ENCODE results near the gene KCNIP4.

GRCh38 chr4:21792736-21793135, 155.8 kb downstream of the KCNIP4 start:
- TF ChIP-seq CTCF (IDR thresholded peaks at IDR 0.05) (no peak), POLR2A (IDR thresholded peaks at IDR 0.05) (no peak)
